ENCODE measurements around the gene STMN1.

The STMN1 gene

GRCh38 chr1:25896266-25896665, 10.0 kb downstream of the STMN1 start:
- in situ Hi-C loops (cut with HindIII; ENCODE audit: low sequenced_read_pairs): no loop called here
- DNase-seq (ENCODE audit: low read depth, low spot score): peak; percentile 50
- no peak overlapping the region for H3K4me3 ChIP-seq (ENCODE audit: low read depth, low read length)
- TF ChIP-seq CTCF (IDR thresholded peaks at IDR 0.05; ENCODE audit: low read depth, low read length): no peak

DNA sequence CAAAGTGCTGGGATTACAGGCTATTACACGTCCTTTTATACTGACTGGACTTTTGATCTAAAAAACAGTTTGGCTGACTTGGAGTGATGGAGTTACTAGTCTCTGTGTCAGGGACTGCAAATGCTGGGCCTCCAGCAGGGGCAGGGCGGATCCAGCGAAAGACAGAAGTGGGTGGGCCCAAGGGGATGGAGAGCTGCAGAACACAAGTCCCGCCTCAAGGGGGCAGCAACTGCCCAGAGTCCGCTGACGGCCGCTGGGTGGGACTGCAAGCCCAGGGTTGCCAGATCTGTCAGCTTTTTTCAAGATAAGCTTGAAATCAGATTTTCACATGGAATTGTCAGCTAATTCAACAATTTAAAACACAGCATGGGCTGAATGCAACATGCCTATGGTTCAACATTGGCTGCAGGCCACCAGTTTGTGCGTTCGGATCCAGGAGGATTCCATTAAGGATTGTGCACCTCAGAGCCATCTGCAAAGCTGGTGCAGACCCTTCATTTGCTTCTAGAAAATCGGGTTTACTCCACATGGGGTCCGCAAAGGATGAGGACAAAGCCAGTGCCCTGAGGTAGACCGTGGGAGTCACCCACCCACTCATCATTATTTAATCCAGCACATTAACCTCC, 10.7 kb downstream of the STMN1 start:
- in situ Hi-C loops (cut with HindIII; ENCODE audit: low sequenced_read_pairs): no loop called here
- TF ChIP-seq CTCF (IDR thresholded peaks at IDR 0.05; ENCODE audit: low read depth, low read length): peak; percentile 97
- no peak overlapping the region for H3K4me3 ChIP-seq (ENCODE audit: low read depth, low read length)
- peak; percentile 93 for DNase-seq (ENCODE audit: low read depth, low spot score)

DNA sequence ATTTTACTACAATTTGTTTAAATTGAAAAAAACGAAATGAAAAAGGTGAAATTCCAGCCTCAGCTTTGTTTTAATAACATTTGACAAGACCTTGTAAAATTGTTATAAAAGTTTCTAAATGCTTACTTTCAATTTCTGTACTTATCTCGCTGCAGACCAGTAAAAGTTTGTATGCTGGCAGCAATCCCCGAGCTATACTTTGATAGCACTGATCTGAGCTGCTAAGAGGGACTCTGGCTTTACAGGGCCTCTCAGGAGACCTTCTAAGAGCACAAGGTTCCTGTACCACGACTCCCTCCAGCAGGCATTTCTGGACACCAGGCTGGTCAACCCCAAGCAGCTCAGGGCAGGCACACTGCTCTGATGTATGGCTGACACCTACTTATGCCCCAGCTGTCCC, 13.1 kb downstream of the STMN1 start:
- in situ Hi-C loops (cut with HindIII; ENCODE audit: low sequenced_read_pairs): no loop called here
- TF ChIP-seq CTCF (IDR thresholded peaks at IDR 0.05; ENCODE audit: low read depth, low read length): no peak
- no peak for DNase-seq (ENCODE audit: low read depth, low spot score)
- no peak overlapping the region for H3K4me3 ChIP-seq (ENCODE audit: low read depth, low read length)

- no peak overlapping the region for H3K4me3 ChIP-seq (ENCODE audit: low read depth, low read length)
- DNase-seq (ENCODE audit: low read depth, low spot score): no peak
- in situ Hi-C loops (cut with HindIII; ENCODE audit: low sequenced_read_pairs): no loop called here
- no peak for TF ChIP-seq CTCF (IDR thresholded peaks at IDR 0.05; ENCODE audit: low read depth, low read length)
Measured at GRCh38 chr1:25891606-25892005, 14.6 kb downstream of the STMN1 start.

- in situ Hi-C loops (cut with HindIII; ENCODE audit: low sequenced_read_pairs): no loop called here
- TF ChIP-seq CTCF (IDR thresholded peaks at IDR 0.05; ENCODE audit: low read depth, low read length): no peak
- peak; percentile 63 for DNase-seq (ENCODE audit: low read depth, low spot score)
- H3K4me3 ChIP-seq (ENCODE audit: low read depth, low read length): no peak overlapping the region
Measured at GRCh38 chr1:25890239-25891034, 15.8 kb downstream of the STMN1 start.

DNA sequence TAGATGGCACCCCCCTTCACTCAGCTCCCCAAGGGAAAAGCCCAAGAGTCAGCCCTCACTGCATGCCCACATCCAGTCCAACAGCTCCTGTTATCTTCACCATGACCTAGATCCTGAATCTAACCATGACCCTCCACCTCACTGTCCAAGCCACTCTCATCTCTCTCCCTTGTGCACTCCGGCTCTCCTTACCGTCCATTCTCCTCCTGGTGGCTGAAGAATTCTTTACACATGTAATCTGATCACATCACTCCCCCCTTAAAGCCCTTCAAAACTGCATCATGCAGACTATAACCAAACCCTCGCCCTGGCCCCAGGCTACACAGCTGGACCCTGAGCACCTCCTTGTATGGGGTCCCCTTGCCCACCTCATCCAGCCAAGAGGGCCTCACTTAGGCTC, 16.7 kb downstream of the STMN1 start:
- in situ Hi-C loops (cut with HindIII; ENCODE audit: low sequenced_read_pairs): no loop called here
- peak; percentile 11 for TF ChIP-seq CTCF (IDR thresholded peaks at IDR 0.05; ENCODE audit: low read depth, low read length)
- no peak overlapping the region for H3K4me3 ChIP-seq (ENCODE audit: low read depth, low read length)
- no peak for DNase-seq (ENCODE audit: low read depth, low spot score)

Measured in astrocyte of the spinal cord (primary cell).